NCI-H526 (cell line): ENCODE data around the gene CUL5.
"Not testable (repeated sequence)": the region's sequence is repeated elsewhere in the genome, so short reads cannot be mapped to it uniquely, and the experiment has no call there.

ENCODE experiments used
- DNase-seq, 2 experiments: peaks; one replicate each; lab custom pipeline; 2025; lab: John Stamatoyannopoulos, UW

Gene CUL5

GRCh38 chr11:108025387-108026080 lies 16.8 kb downstream of the CUL5 start:
- DNase-seq: no peak

GRCh38 chr11:108027057-108027456 lies 18.4 kb downstream of the CUL5 start:
- DNase-seq: no peak

GRCh38 chr11:108028822-108029441 lies 20.2 kb downstream of the CUL5 start:
- not testable (repeated sequence) for DNase-seq

- not testable (repeated sequence) for DNase-seq
Measured at GRCh38 chr11:108031604-108032003, 22.9 kb downstream of the CUL5 start.

- DNase-seq: no peak
Measured at GRCh38 chr11:108032800-108033199, 24.1 kb downstream of the CUL5 start.

- no peak for DNase-seq
Measured at GRCh38 chr11:108034034-108034433, 25.3 kb downstream of the CUL5 start.

- DNase-seq: no peak
Measured at GRCh38 chr11:108034952-108035351, 26.3 kb downstream of the CUL5 start.

GRCh38 chr11:108035690-108036089 lies 27.0 kb downstream of the CUL5 start:
- DNase-seq: no peak

GRCh38 chr11:108037211-108037610 lies 28.5 kb downstream of the CUL5 start:
- DNase-seq: no peak

- DNase-seq: no peak
Measured at GRCh38 chr11:108037636-108038035, 28.9 kb downstream of the CUL5 start.

- DNase-seq: no peak
Measured at GRCh38 chr11:108048269-108048668, 39.6 kb downstream of the CUL5 start.

GRCh38 chr11:108062336-108062735 lies 53.6 kb downstream of the CUL5 start:
- DNase-seq: no peak

- no peak for DNase-seq
Measured at GRCh38 chr11:108063410-108063809, 54.7 kb downstream of the CUL5 start.

- no peak for DNase-seq
Measured at GRCh38 chr11:108069947-108070346, 61.2 kb downstream of the CUL5 start.

- DNase-seq: no peak
Measured at GRCh38 chr11:108084811-108085210, 76.1 kb downstream of the CUL5 start.

GRCh38 chr11:108085672-108086071 lies 77.0 kb downstream of the CUL5 start:
- no peak for DNase-seq

GRCh38 chr11:108092134-108092533 lies 83.4 kb downstream of the CUL5 start:
- no peak for DNase-seq

GRCh38 chr11:108093128-108093904 lies 84.6 kb downstream of the CUL5 start:
- DNase-seq: no peak

- DNase-seq: no peak
Measured at GRCh38 chr11:108097179-108097578, 88.5 kb downstream of the CUL5 start.

- peak in 1 of 2 experiments; percentile 29 for DNase-seq
Measured at GRCh38 chr11:108101090-108101775, 92.5 kb downstream of the CUL5 start.

- peak in 1 of 2 experiments; percentile 15 for DNase-seq
Measured at GRCh38 chr11:108111126-108111525, 102.4 kb downstream of the CUL5 start.

- DNase-seq: no peak
Measured at GRCh38 chr11:108112057-108112456, 103.4 kb downstream of the CUL5 start.
